Testis (tissue), 3 donors: ENCODE data around the gene VIPAS39. TPM values are rescaled to one million over a fixed set of nuclear protein-coding genes. Genes with fewer than 3 reads are reported as not detected.

Experiments
- DNase-seq: peaks from one replicate; pipeline ENCODE4 v3.0.0-alpha.2; 2019
- H3K27ac ChIP-seq, 2 donors: fragments of 200-600 bp; sonication (generic); one replicate each; pipeline ENCODE4 v1.5.1; 2019
- H3K27me3 ChIP-seq: fragments of 200-600 bp; sonication (generic); one replicate; pipeline ENCODE4 v1.5.1; 2019
- H3K36me3 ChIP-seq: fragments of 200-600 bp; sonication (generic); one replicate; pipeline ENCODE4 v1.5.1; 2017; ENCODE audit warnings: low read depth; ENCODE audit errors: missing control alignments
- H3K4me1 ChIP-seq: fragments of 200-600 bp; sonication (generic); one replicate; pipeline ENCODE4 v1.5.1; 2019
- H3K4me3 ChIP-seq, 2 donors: fragments of 200-600 bp; sonication (generic); one replicate each; pipeline ENCODE4 v1.5.1; 2017 to 2019
- H3K9me3 ChIP-seq: fragments of 200-600 bp; sonication (generic); one replicate; pipeline ENCODE4 v1.5.1; 2017
- POLR2A ChIP-seq: fragments of 450-650 bp; IDR thresholded peaks from one replicate; pipeline ENCODE4 v1.6.1; 2017; ENCODE audit warnings: antibody characterized with exemption, mild to moderate bottlenecking, moderate library complexity
- WGBS, 2 donors: methylation state at CpG; one replicate each; pipeline ENCODE4 v1.1.5; 2018; 5-methylcytosine and 5-hydroxymethylcytosine counted together
- intact Hi-C: fragments of 100-400 bp; cut with DNase I; formaldehyde crosslinking; loops from one replicate; pipeline ENCODE4 v1.15.1; 2023; ENCODE audit warnings: low total_unique reads
- polyA plus RNA-seq: library from polyadenylated mRNA; stranded (reverse); fragments of 350-450 nt; fragmentation: Illumina TruSeq; extraction: RNeasy Lipid Tissue Mini Kit (QIAGEN cat#74804); gene quantifications from one replicate; pipeline ENCODE4 v1.2.3, GENCODE V29; 2014; ENCODE audit warnings: low read depth, low replicate concordance; ENCODE audit not compliant: insufficient read depth
- total RNA-seq, 2 donors: library from RNA; depleted of rRNA; stranded (reverse); fragments of >200 nt; gene quantifications; one replicate each; pipeline ENCODE4 v1.2.3, GENCODE V29; 2016
- TF ChIP-seq, protein P1 (sequence below), 3 experiments: fragments of 450-650 bp in 2 of 3; fragments of 200-600 bp in 1 of 3; sonication (generic) in 1 of 3; IDR thresholded peaks; one replicate each; pipeline ENCODE4 v1.5.1; 2016 to 2019; ENCODE audit warnings: antibody characterized with exemption in 3 of 3, mild to moderate bottlenecking in 2 of 3, moderate library complexity in 1 of 3

VIPAS39 gene
- total and polyA plus RNA-seq, 3 donors from 2014 or later, result 39.3 to 52.3 (median 45.8) TPM

DNA sequence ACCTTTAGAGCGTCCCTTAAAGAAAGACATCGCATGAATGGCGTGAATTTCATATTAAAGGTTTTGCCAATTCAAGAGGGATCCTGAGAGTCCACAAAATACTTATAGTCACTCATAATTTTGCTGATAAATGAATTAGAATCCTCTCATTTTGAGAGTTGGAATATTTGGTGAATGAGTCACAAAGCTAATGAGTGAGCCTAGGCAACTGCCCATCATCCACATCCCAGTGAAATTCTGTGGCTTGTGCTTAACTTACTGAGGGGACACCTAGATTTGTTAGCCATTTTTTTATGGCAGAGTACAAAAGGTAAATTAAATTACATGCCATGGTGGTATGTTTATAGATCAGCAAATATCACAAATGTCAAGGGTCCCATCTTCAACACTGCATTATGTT is 21.4 kb downstream of the VIPAS39 start:
- 96 to 99% methylated on average over 3 of the region's 3 CpGs for WGBS, 2 donors
- TF ChIP-seq POLR2A, result no peak
- TF ChIP-seq, protein P1, sequence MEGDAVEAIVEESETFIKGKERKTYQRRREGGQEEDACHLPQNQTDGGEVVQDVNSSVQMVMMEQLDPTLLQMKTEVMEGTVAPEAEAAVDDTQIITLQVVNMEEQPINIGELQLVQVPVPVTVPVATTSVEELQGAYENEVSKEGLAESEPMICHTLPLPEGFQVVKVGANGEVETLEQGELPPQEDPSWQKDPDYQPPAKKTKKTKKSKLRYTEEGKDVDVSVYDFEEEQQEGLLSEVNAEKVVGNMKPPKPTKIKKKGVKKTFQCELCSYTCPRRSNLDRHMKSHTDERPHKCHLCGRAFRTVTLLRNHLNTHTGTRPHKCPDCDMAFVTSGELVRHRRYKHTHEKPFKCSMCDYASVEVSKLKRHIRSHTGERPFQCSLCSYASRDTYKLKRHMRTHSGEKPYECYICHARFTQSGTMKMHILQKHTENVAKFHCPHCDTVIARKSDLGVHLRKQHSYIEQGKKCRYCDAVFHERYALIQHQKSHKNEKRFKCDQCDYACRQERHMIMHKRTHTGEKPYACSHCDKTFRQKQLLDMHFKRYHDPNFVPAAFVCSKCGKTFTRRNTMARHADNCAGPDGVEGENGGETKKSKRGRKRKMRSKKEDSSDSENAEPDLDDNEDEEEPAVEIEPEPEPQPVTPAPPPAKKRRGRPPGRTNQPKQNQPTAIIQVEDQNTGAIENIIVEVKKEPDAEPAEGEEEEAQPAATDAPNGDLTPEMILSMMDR (IDR thresholded peaks at IDR 0.05), result no peak
- no peak for DNase-seq
- H3K27me3 ChIP-seq, result no peaks in the 10 kb centered on the region
- intact Hi-C loops, result no loop called here
- H3K4me1 ChIP-seq, result no peaks in the 10 kb centered on the region
- no peaks in the 10 kb centered on the region for H3K36me3 ChIP-seq
- H3K27ac ChIP-seq, result no peak overlapping the region
- no peaks in the 10 kb centered on the region for H3K9me3 ChIP-seq
- H3K4me3 ChIP-seq, result no peak overlapping the region

DNA sequence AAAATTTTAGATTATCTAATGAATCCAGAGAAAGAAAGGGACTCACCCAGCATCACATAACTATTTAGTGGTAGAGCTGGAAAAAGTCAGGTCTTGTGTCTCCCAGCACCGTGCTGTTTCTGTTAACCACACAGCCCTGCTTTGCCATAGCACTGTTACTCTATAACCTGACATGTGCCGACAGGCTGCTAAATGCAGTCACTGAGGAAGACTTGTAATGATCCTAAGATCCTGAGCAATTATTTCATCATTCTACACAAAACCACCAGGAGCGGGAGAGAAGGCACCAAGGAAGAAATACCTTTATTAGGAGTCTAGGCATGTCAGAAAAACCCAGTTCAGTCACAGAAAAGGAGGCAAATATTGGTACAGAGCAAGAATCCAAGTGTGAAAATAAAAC is 31.0 kb downstream of the VIPAS39 start:
- H3K27me3 ChIP-seq, result no peaks in the 10 kb centered on the region
- no peak overlapping the region for H3K4me3 ChIP-seq
- DNase-seq, result no peak
- no peak for TF ChIP-seq POLR2A
- TF ChIP-seq, protein P1 (IDR thresholded peaks at IDR 0.05), result no peak
- WGBS, 2 donors, result 90 to 95% methylated on average over 3 of the region's 3 CpGs
- no peaks in the 10 kb centered on the region for H3K36me3 ChIP-seq
- H3K9me3 ChIP-seq, result no peaks in the 10 kb centered on the region
- H3K4me1 ChIP-seq, result no peaks in the 10 kb centered on the region
- H3K27ac ChIP-seq, result no peak overlapping the region
- intact Hi-C loops, result no loop called here

DNA sequence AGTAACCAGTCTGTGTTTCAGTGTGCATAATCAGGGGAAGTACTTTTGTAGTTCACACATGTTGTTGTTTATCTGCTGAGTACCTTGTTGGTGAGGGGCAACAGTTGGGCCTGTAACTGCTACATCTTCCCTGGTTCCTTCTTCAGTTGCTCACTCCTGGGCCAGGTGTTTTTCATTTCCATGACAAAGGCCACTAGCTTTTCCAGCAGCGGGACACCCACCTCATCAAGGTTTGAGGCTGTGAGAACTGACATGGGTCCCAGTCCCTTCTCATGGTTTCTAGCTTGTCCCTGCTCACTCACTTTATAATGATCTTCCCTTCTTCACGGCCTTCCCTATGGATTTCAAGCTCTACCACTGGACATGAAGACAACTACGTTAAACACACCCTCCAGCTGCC is 32.5 kb downstream of the VIPAS39 start:
- Histone ChIP-seq H3K4me1 (no peaks in the 10 kb centered on the region), H3K27ac (no peak overlapping the region), H3K27me3 (no peaks in the 10 kb centered on the region), H3K9me3 (no peaks in the 10 kb centered on the region), H3K4me3 (no peak overlapping the region), H3K36me3 (no peaks in the 10 kb centered on the region)
- no peak for DNase-seq
- 93 to 94% methylated on average over 3 of the region's 3 CpGs for WGBS, 2 donors
- intact Hi-C loops, result no loop called here
- no peak for TF ChIP-seq POLR2A
- TF ChIP-seq, protein P1 (IDR thresholded peaks at IDR 0.05), result no peak

DNA sequence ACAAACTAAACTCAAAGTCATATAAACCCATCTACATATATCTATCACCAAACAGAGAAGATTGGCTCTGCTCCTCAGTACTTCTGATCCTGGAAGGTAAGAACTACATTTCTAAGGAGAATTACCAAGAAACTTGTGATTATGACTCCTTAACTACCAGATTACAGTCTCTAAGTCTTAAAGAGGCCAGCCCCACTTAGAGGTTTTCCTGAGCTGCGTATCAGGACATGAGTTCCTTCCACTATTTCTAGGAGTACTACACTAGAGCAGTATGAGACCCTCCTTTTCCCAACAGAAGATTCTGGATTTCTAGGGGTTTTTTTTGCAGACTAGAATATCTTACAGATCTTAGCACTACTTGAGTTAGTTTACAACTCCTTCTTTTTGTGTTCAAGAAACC is 34.0 kb downstream of the VIPAS39 start, which contains the start of gene NOXRED1:
NOXRED1 (minus strand) TSS at position 101 of the 400 bp plus-strand sequence. CDS start 634 bp downstream, outside the sequence.
- no peak within 1 kb of the TSS for H3K27ac ChIP-seq
- 100% methylated on average over 1 of the region's 1 CpG for WGBS, 2 donors
- no peaks in the 10 kb centered on the region for H3K27me3 ChIP-seq
- DNase-seq, result no peak
- H3K4me1 ChIP-seq, result no peaks in the 10 kb centered on the region
- H3K9me3 ChIP-seq, result no peaks in the 10 kb centered on the region
- no peaks in the 10 kb centered on the region for H3K36me3 ChIP-seq
- H3K4me3 ChIP-seq, result no peak within 1 kb of the TSS
- no peak for TF ChIP-seq POLR2A
- TF ChIP-seq, protein P1 (IDR thresholded peaks at IDR 0.05), result no peak
- intact Hi-C loops, result no loop called here

DNA sequence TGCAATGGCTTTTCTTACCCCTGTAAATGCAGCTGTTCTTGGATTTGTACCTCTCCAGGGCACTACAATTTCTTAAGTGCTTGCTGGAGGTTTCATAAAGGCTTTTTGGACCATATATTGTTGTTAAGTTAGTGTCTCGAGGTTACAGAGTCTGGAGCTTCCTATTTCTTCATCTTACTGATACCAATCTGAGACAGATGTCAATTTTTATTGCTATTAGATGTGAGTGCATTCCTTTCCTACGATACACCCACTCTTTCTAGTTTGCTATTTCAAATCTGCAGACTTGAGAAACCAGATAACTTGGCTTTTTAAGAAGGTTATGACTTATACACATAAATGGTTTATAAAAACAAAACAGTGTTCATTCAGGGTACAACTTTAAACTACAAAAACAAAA is 36.2 kb downstream of the VIPAS39 start:
- WGBS, 2 donors, result 45 to 87% methylated on average over 2 of the region's 2 CpGs
- no peaks in the 10 kb centered on the region for H3K36me3 ChIP-seq
- no peaks in the 10 kb centered on the region for H3K9me3 ChIP-seq
- H3K27me3 ChIP-seq, result no peaks in the 10 kb centered on the region
- H3K4me1 ChIP-seq, result no peaks in the 10 kb centered on the region
- no peak overlapping the region for H3K4me3 ChIP-seq
- intact Hi-C loops, result no loop called here
- H3K27ac ChIP-seq, result no peak overlapping the region
- no peak for DNase-seq
- TF ChIP-seq, protein P1 (IDR thresholded peaks at IDR 0.05), result no peak
